Large intestine (tissue), 12 donors: ENCODE measurements around the gene CARD19. TPM values are rescaled to one million over a fixed set of nuclear protein-coding genes. Genes with fewer than 3 reads are reported as not detected.

Experiments used
- DNase-seq, 2 donors: peaks; one replicate each; pipeline versions ENCODE4 v3.0.0 to v3.0.0-alpha.2; 2013
- H3K27ac ChIP-seq: one replicate; pipeline ENCODE4 v1.5.1; 2013; ENCODE audit warnings: low read length
- H3K27me3 ChIP-seq: 2 replicates; pipeline ENCODE4 v1.6.1; 2013; ENCODE audit warnings: low read length; ENCODE audit not compliant: control insufficient read depth, insufficient read depth
- H3K36me3 ChIP-seq: 2 replicates; pipeline ENCODE4 v1.6.1; 2013; ENCODE audit warnings: low read length; ENCODE audit not compliant: control insufficient read depth, insufficient read depth
- H3K4me1 ChIP-seq: one replicate; pipeline ENCODE4 v1.6.1; 2013; ENCODE audit warnings: low read length; ENCODE audit not compliant: control insufficient read depth, insufficient read depth
- H3K4me3 ChIP-seq: one replicate; pipeline ENCODE4 v1.5.1; 2013; ENCODE audit warnings: low read length
- H3K9me3 ChIP-seq: one replicate; pipeline ENCODE4 v1.6.1; 2013; ENCODE audit warnings: mild to moderate bottlenecking, low read depth, low read length, moderate library complexity; ENCODE audit not compliant: control insufficient read depth
- WGBS: methylation state at CpG from one replicate; pipeline ENCODE4 v1.1.5; 2013; ENCODE audit warnings: low lambda C conversion rate; ENCODE audit not compliant: insufficient coverage; 5-methylcytosine and 5-hydroxymethylcytosine counted together
- long read RNA-seq, 11 donors: transcript quantifications; one replicate each; lab custom pipeline, GENCODE V29; 2026
- polyA plus RNA-seq: library from polyadenylated mRNA; unstranded; fragments of 120-200 nt; gene quantifications from one replicate; pipeline ENCODE4 v1.2.1, GENCODE V29; 2013

The CARD19 gene, protein sequence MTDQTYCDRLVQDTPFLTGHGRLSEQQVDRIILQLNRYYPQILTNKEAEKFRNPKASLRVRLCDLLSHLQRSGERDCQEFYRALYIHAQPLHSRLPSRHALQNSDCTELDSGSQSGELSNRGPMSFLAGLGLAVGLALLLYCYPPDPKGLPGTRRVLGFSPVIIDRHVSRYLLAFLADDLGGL
- polyA plus RNA-seq: 35.4 TPM
- long read RNA-seq, donor 1, partial matches to known transcripts: 0 of 6 reads
- long read RNA-seq, donor 1, other reads (novel, unspliced or antisense): 0 of 6 reads
- long read RNA-seq, donor 2, transcript CARD19-201 (6 exons, 855 nt): major isoform, 11 of 33 reads
- long read RNA-seq, donor 2, transcript CARD19-207 (6 exons, 759 nt): minor isoform, 7 of 33 reads
- long read RNA-seq, donor 2, partial matches to known transcripts: 10 of 33 reads
- long read RNA-seq, donor 2, other reads (novel, unspliced or antisense): 0 of 33 reads
- long read RNA-seq, donor 3: 0 reads
- long read RNA-seq, donor 4, partial matches to known transcripts: 0 of 2 reads
- long read RNA-seq, donor 4, other reads (novel, unspliced or antisense): 0 of 2 reads
- long read RNA-seq, donor 5, transcript CARD19-207 (6 exons, 759 nt): minor isoform, 5 of 18 reads
- long read RNA-seq, donor 5, transcript CARD19-201 (6 exons, 855 nt): major isoform, 10 of 18 reads
- long read RNA-seq, donor 5, partial matches to known transcripts: 0 of 18 reads
- long read RNA-seq, donor 5, other reads (novel, unspliced or antisense): 0 of 18 reads
- long read RNA-seq, donor 6, transcript CARD19-201 (6 exons, 855 nt): major isoform, 6 of 129 reads
- long read RNA-seq, donor 6, transcript CARD19-207 (6 exons, 759 nt): minor isoform, 5 of 129 reads
- long read RNA-seq, donor 6, partial matches to known transcripts: 111 of 129 reads
- long read RNA-seq, donor 6, other reads (novel, unspliced or antisense): 0 of 129 reads
- long read RNA-seq, donor 7, partial matches to known transcripts: 0 of 9 reads
- long read RNA-seq, donor 7, other reads (novel, unspliced or antisense): 0 of 9 reads
- long read RNA-seq, donor 8, transcript CARD19-207 (6 exons, 759 nt): major isoform, 11 of 23 reads
- long read RNA-seq, donor 8, partial matches to known transcripts: 0 of 23 reads
- long read RNA-seq, donor 8, other reads (novel, unspliced or antisense): 5 of 23 reads
- long read RNA-seq, donor 9, transcript CARD19-201 (6 exons, 855 nt): major isoform, 18 of 21 reads
- long read RNA-seq, donor 9, partial matches to known transcripts: 0 of 21 reads
- long read RNA-seq, donor 9, other reads (novel, unspliced or antisense): 0 of 21 reads
- long read RNA-seq, donor 10, transcript CARD19-201 (6 exons, 855 nt): major isoform, 10 of 19 reads
- long read RNA-seq, donor 10, transcript CARD19-207 (6 exons, 759 nt): minor isoform, 5 of 19 reads
- long read RNA-seq, donor 10, partial matches to known transcripts: 0 of 19 reads
- long read RNA-seq, donor 10, other reads (novel, unspliced or antisense): 0 of 19 reads
- long read RNA-seq, donor 11, partial matches to known transcripts: 0 of 9 reads
- long read RNA-seq, donor 11, other reads (novel, unspliced or antisense): 0 of 9 reads

DNA sequence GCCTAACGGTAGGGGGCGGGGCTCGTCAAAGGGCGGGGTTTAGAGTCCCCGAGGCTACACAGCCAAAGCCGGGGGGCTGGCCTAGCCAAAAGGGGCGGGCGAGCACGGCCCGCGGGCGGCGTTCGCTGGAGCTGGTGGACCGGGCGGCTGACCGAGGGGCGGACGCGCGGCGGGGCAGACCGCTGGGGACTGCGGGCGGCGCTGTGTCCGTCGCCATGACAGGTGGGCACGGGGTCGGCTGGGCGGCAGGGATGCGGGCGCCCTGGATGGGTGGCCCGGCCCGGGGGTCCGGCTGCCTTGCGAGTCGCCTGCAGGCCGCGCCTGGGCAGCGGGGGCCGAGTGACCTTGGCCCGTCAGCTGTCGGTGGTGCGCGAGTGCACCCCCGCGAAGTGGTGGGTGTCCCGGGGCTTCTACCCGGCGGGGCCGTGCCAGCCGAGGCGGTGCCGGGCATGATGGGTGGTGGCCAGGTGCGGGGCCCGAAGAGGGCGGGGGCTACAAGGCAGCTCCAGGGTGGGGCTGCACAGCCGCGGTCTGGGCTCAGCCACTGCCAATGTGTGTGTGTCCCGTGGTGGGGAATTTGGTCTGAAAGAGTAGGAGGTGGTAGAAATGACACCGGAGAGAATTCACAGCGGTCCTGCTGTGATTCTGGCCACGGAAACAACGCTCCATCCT is at the start of gene CARD19:
CARD19 (plus strand) TSS at position 87 of the 672 bp plus-strand sequence; CDS start at position 216, 129 bp downstream.
- peak within 1 kb of the TSS; percentile 65 for H3K4me3 ChIP-seq
- WGBS: no CpG with 5 or more reads among the region's 65 CpGs
- peak within 1 kb of the TSS; percentile 96 for H3K27ac ChIP-seq
- H3K4me1 ChIP-seq: peaks cover 40% of the 10 kb centered on the region
- H3K27me3 ChIP-seq: no peaks in the 10 kb centered on the region
- peak; percentile 48 to 73 for DNase-seq
- no peaks in the 10 kb centered on the region for H3K9me3 ChIP-seq
- H3K36me3 ChIP-seq: no peaks in the 10 kb centered on the region

GRCh38 chr9:93048566-93049448 is 47.2 kb upstream of the CARD19 start:
- no peak for DNase-seq
- Histone ChIP-seq H3K4me3 (no peak overlapping the region), H3K36me3 (no peaks in the 10 kb centered on the region), H3K27ac (no peak overlapping the region), H3K4me1 (no peaks in the 10 kb centered on the region), H3K9me3 (no peaks in the 10 kb centered on the region), H3K27me3 (no peaks in the 10 kb centered on the region)
- WGBS: no CpG with 5 or more reads among the region's 8 CpGs

DNA sequence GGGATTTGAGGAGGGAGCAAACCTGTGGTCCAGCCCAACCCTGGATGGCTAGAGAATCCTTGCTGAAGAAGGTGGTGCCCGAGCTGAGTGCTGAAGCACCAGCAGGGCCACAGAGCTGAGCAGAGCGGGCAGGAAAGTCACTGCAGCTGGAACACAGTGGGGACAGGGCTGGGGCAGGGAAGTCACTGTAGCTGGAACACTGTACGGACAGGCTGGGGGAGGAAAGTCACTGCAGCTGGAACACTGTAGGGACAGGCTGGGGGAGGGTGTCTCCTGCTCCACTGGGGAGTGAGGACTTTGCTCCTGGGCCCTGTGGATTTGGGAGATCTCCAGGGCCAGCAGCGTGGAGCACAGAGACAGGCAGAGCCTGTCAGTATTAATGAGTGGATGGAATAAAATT is 46.5 kb upstream of the CARD19 start:
- no peak overlapping the region for H3K27ac ChIP-seq
- H3K4me1 ChIP-seq: no peaks in the 10 kb centered on the region
- WGBS: no CpG with 5 or more reads among the region's 4 CpGs
- no peaks in the 10 kb centered on the region for H3K9me3 ChIP-seq
- H3K4me3 ChIP-seq: no peak overlapping the region
- DNase-seq: no peak
- H3K27me3 ChIP-seq: no peaks in the 10 kb centered on the region
- H3K36me3 ChIP-seq: no peaks in the 10 kb centered on the region

GRCh38 chr9:93050231-93050630 is 45.8 kb upstream of the CARD19 start:
- Histone ChIP-seq H3K27me3 (no peaks in the 10 kb centered on the region), H3K36me3 (no peaks in the 10 kb centered on the region), H3K27ac (no peak overlapping the region), H3K9me3 (no peaks in the 10 kb centered on the region), H3K4me3 (no peak overlapping the region), H3K4me1 (no peaks in the 10 kb centered on the region)
- no peak for DNase-seq
- WGBS: no CpG with 5 or more reads among the region's 4 CpGs

DNA sequence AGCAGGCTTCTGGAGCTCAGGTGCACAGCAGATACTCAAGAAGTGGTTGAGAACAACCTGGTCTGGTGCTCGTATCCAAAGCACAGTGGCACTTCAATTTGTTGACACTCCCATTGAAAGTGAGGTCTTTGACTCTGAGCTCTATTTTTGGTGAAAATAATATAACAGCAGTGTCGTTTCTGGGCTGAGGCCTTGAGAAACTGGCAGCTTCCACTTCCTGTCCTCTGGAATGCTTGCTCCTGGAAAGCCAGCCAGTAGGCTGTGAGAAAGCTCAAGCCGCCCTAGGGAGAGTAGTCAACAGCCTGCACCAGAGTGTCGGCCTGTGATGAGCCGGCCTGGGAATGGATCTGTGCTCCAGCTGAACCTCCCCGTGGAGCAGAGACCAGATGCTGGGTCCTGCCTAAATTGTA is 44.3 kb upstream of the CARD19 start:
- H3K27ac ChIP-seq: no peak overlapping the region
- H3K4me1 ChIP-seq: no peaks in the 10 kb centered on the region
- H3K36me3 ChIP-seq: no peaks in the 10 kb centered on the region
- DNase-seq: no peak
- no peak overlapping the region for H3K4me3 ChIP-seq
- H3K27me3 ChIP-seq: no peaks in the 10 kb centered on the region
- H3K9me3 ChIP-seq: no peaks in the 10 kb centered on the region
- WGBS: no CpG with 5 or more reads among the region's 6 CpGs

- H3K27ac ChIP-seq: no peak overlapping the region
- WGBS: no CpG with 5 or more reads among the region's 15 CpGs
- DNase-seq: no peak
- H3K9me3 ChIP-seq: no peaks in the 10 kb centered on the region
- no peaks in the 10 kb centered on the region for H3K27me3 ChIP-seq
- H3K4me3 ChIP-seq: no peak overlapping the region
- H3K4me1 ChIP-seq: peaks cover 1% of the 10 kb centered on the region
- no peaks in the 10 kb centered on the region for H3K36me3 ChIP-seq
Measured at GRCh38 chr9:93052791-93053540, 43.1 kb upstream of the CARD19 start.

- no peak overlapping the region for H3K4me3 ChIP-seq
- no peaks in the 10 kb centered on the region for H3K27me3 ChIP-seq
- no CpG with 5 or more reads among the region's 5 CpGs for WGBS
- peaks cover 5% of the 10 kb centered on the region for H3K4me1 ChIP-seq
- H3K27ac ChIP-seq: no peak overlapping the region
- DNase-seq: no peak
- no peaks in the 10 kb centered on the region for H3K9me3 ChIP-seq
- H3K36me3 ChIP-seq: no peaks in the 10 kb centered on the region
Measured at GRCh38 chr9:93053781-93054331, 42.2 kb upstream of the CARD19 start.
